Measurements from ENCODE around the gene UBE3D. TPM values are rescaled to one million over a fixed set of nuclear protein-coding genes. Genes with fewer than 3 reads are reported as not detected.
"Not testable (repeated sequence)": the region's sequence is repeated elsewhere in the genome, so short reads cannot be mapped to it uniquely, and the experiment has no call there.

The UBE3D gene
- total and polyA plus RNA-seq, 4 donors: 7.5 to 17.0 (median 12.3) TPM

GRCh38 chr6:82930915-82931314 is 134.7 kb downstream of the UBE3D start:
- H3K27ac ChIP-seq (ENCODE audit: low read depth, low read length); H3K27me3 ChIP-seq (ENCODE audit: control insufficient read depth, insufficient read depth, low read length); DNase-seq (ENCODE audit: low read depth in 4 of 6, low spot score in 6 of 6); H3K4me3 ChIP-seq (ENCODE audit: low read depth, low read length); H3K36me3 ChIP-seq (ENCODE audit: control insufficient read depth, insufficient read depth, low read length); H3K4me1 ChIP-seq (ENCODE audit: control insufficient read depth, insufficient read depth, low read length): not testable (repeated sequence)
- WGBS (ENCODE audit: insufficient coverage): 96% methylated on average over 3 of the region's 3 CpGs
- H3K9me3 ChIP-seq (ENCODE audit: control insufficient read depth, insufficient read depth, low read length): peaks cover 12% of the 10 kb centered on the region

GRCh38 chr6:82924799-82925535 is 140.7 kb downstream of the UBE3D start:
- Histone ChIP-seq H3K27ac (ENCODE audit: low read depth, low read length) (no peak overlapping the region), H3K9me3 (ENCODE audit: control insufficient read depth, insufficient read depth, low read length) (no peaks in the 10 kb centered on the region), H3K36me3 (ENCODE audit: control insufficient read depth, insufficient read depth, low read length) (no peaks in the 10 kb centered on the region), H3K4me1 (ENCODE audit: control insufficient read depth, insufficient read depth, low read length) (no peaks in the 10 kb centered on the region), H3K4me3 (ENCODE audit: low read depth, low read length) (no peak overlapping the region), H3K27me3 (ENCODE audit: control insufficient read depth, insufficient read depth, low read length) (no peaks in the 10 kb centered on the region)
- WGBS (ENCODE audit: insufficient coverage): 78% methylated on average over 3 of the region's 3 CpGs
- DNase-seq (ENCODE audit: low read depth in 4 of 6, low spot score in 6 of 6): no peak

- no peak for DNase-seq (ENCODE audit: low read depth in 4 of 6, low spot score in 6 of 6)
- WGBS (ENCODE audit: insufficient coverage): no CpG with 5 or more reads among the region's 1 CpG
- Histone ChIP-seq H3K4me3 (ENCODE audit: low read depth, low read length) (no peak overlapping the region), H3K27ac (ENCODE audit: low read depth, low read length) (no peak overlapping the region), H3K4me1 (ENCODE audit: control insufficient read depth, insufficient read depth, low read length) (no peaks in the 10 kb centered on the region), H3K27me3 (ENCODE audit: control insufficient read depth, insufficient read depth, low read length) (no peaks in the 10 kb centered on the region), H3K36me3 (ENCODE audit: control insufficient read depth, insufficient read depth, low read length) (no peaks in the 10 kb centered on the region), H3K9me3 (ENCODE audit: control insufficient read depth, insufficient read depth, low read length) (no peaks in the 10 kb centered on the region)
Measured at GRCh38 chr6:82921258-82921657, 144.4 kb downstream of the UBE3D start.

- 18% methylated on average over 2 of the region's 6 CpGs for WGBS (ENCODE audit: insufficient coverage)
- Histone ChIP-seq H3K36me3 (ENCODE audit: control insufficient read depth, insufficient read depth, low read length) (no peaks in the 10 kb centered on the region), H3K27ac (ENCODE audit: low read depth, low read length) (no peak overlapping the region)
Measured at GRCh38 chr6:82917346-82918064, 148.1 kb downstream of the UBE3D start.

GRCh38 chr6:82915666-82916065 is 150.0 kb downstream of the UBE3D start:
- no peaks in the 10 kb centered on the region for H3K36me3 ChIP-seq (ENCODE audit: control insufficient read depth, insufficient read depth, low read length)
- no peak for DNase-seq (ENCODE audit: low read depth in 4 of 6, low spot score in 6 of 6)
- H3K27me3 ChIP-seq (ENCODE audit: control insufficient read depth, insufficient read depth, low read length): no peaks in the 10 kb centered on the region
- no peaks in the 10 kb centered on the region for H3K9me3 ChIP-seq (ENCODE audit: control insufficient read depth, insufficient read depth, low read length)
- no peaks in the 10 kb centered on the region for H3K4me1 ChIP-seq (ENCODE audit: control insufficient read depth, insufficient read depth, low read length)
- no peak overlapping the region for H3K27ac ChIP-seq (ENCODE audit: low read depth, low read length)
- no peak overlapping the region for H3K4me3 ChIP-seq (ENCODE audit: low read depth, low read length)

More at GRCh38 chr6:82917346-82918064, 148.1 kb downstream of the UBE3D start:
- Histone ChIP-seq H3K27me3 (ENCODE audit: control insufficient read depth, insufficient read depth, low read length) (no peaks in the 10 kb centered on the region), H3K4me3 (ENCODE audit: low read depth, low read length) (no peak overlapping the region), H3K4me1 (ENCODE audit: control insufficient read depth, insufficient read depth, low read length) (no peaks in the 10 kb centered on the region), H3K9me3 (ENCODE audit: control insufficient read depth, insufficient read depth, low read length) (no peaks in the 10 kb centered on the region)
- DNase-seq (ENCODE audit: low read depth in 4 of 6, low spot score in 6 of 6): peak in 1 of 6 donors; percentile 20

- H3K36me3 ChIP-seq (ENCODE audit: control insufficient read depth, insufficient read depth, low read length): no peaks in the 10 kb centered on the region
- no CpG with 5 or more reads among the region's 4 CpGs for WGBS (ENCODE audit: insufficient coverage)
- no peak overlapping the region for H3K4me3 ChIP-seq (ENCODE audit: low read depth, low read length)
- no peak overlapping the region for H3K27ac ChIP-seq (ENCODE audit: low read depth, low read length)
- no peaks in the 10 kb centered on the region for H3K9me3 ChIP-seq (ENCODE audit: control insufficient read depth, insufficient read depth, low read length)
- no peaks in the 10 kb centered on the region for H3K27me3 ChIP-seq (ENCODE audit: control insufficient read depth, insufficient read depth, low read length)
- H3K4me1 ChIP-seq (ENCODE audit: control insufficient read depth, insufficient read depth, low read length): peaks cover 2% of the 10 kb centered on the region
- DNase-seq (ENCODE audit: low read depth in 4 of 6, low spot score in 6 of 6): no peak
Measured at GRCh38 chr6:82914511-82914910, 151.1 kb downstream of the UBE3D start.

GRCh38 chr6:82910820-82911219 is 154.8 kb downstream of the UBE3D start:
- H3K27me3 ChIP-seq (ENCODE audit: control insufficient read depth, insufficient read depth, low read length): no peaks in the 10 kb centered on the region
- DNase-seq (ENCODE audit: low read depth in 4 of 6, low spot score in 6 of 6): no peak
- no peak overlapping the region for H3K27ac ChIP-seq (ENCODE audit: low read depth, low read length)
- H3K4me1 ChIP-seq (ENCODE audit: control insufficient read depth, insufficient read depth, low read length): peaks cover 2% of the 10 kb centered on the region
- no peak overlapping the region for H3K4me3 ChIP-seq (ENCODE audit: low read depth, low read length)
- H3K9me3 ChIP-seq (ENCODE audit: control insufficient read depth, insufficient read depth, low read length): no peaks in the 10 kb centered on the region
- no peaks in the 10 kb centered on the region for H3K36me3 ChIP-seq (ENCODE audit: control insufficient read depth, insufficient read depth, low read length)

GRCh38 chr6:82910395-82910794 is 155.2 kb downstream of the UBE3D start:
- H3K36me3 ChIP-seq (ENCODE audit: control insufficient read depth, insufficient read depth, low read length): no peaks in the 10 kb centered on the region
- DNase-seq (ENCODE audit: low read depth in 4 of 6, low spot score in 6 of 6): no peak
- H3K27me3 ChIP-seq (ENCODE audit: control insufficient read depth, insufficient read depth, low read length): no peaks in the 10 kb centered on the region
- H3K4me3 ChIP-seq (ENCODE audit: low read depth, low read length): no peak overlapping the region
- no peak overlapping the region for H3K27ac ChIP-seq (ENCODE audit: low read depth, low read length)
- no peaks in the 10 kb centered on the region for H3K9me3 ChIP-seq (ENCODE audit: control insufficient read depth, insufficient read depth, low read length)
- WGBS (ENCODE audit: insufficient coverage): no CpG with 5 or more reads among the region's 1 CpG
- H3K4me1 ChIP-seq (ENCODE audit: control insufficient read depth, insufficient read depth, low read length): peaks cover 2% of the 10 kb centered on the region

GRCh38 chr6:82909551-82909950 is 156.1 kb downstream of the UBE3D start:
- H3K9me3 ChIP-seq (ENCODE audit: control insufficient read depth, insufficient read depth, low read length): no peaks in the 10 kb centered on the region

GRCh38 chr6:82908661-82909060 is 157.0 kb downstream of the UBE3D start:
- H3K4me3 ChIP-seq (ENCODE audit: low read depth, low read length): no peak overlapping the region
- no peaks in the 10 kb centered on the region for H3K27me3 ChIP-seq (ENCODE audit: control insufficient read depth, insufficient read depth, low read length)
- H3K9me3 ChIP-seq (ENCODE audit: control insufficient read depth, insufficient read depth, low read length): no peaks in the 10 kb centered on the region
- H3K27ac ChIP-seq (ENCODE audit: low read depth, low read length): no peak overlapping the region
- WGBS (ENCODE audit: insufficient coverage): 100% methylated on average over 2 of the region's 2 CpGs
- peaks cover 2% of the 10 kb centered on the region for H3K4me1 ChIP-seq (ENCODE audit: control insufficient read depth, insufficient read depth, low read length)
- H3K36me3 ChIP-seq (ENCODE audit: control insufficient read depth, insufficient read depth, low read length): no peaks in the 10 kb centered on the region
- no peak for DNase-seq (ENCODE audit: low read depth in 4 of 6, low spot score in 6 of 6)

More at GRCh38 chr6:82909551-82909950, 156.1 kb downstream of the UBE3D start:
- Histone ChIP-seq H3K27me3 (ENCODE audit: control insufficient read depth, insufficient read depth, low read length) (no peaks in the 10 kb centered on the region), H3K27ac (ENCODE audit: low read depth, low read length) (no peak overlapping the region), H3K4me3 (ENCODE audit: low read depth, low read length) (no peak overlapping the region), H3K4me1 (ENCODE audit: control insufficient read depth, insufficient read depth, low read length) (peaks cover 2% of the 10 kb centered on the region), H3K36me3 (ENCODE audit: control insufficient read depth, insufficient read depth, low read length) (no peaks in the 10 kb centered on the region)
- DNase-seq (ENCODE audit: low read depth in 4 of 6, low spot score in 6 of 6): peak in 1 of 6 donors; percentile 37
- 85% methylated on average over 2 of the region's 3 CpGs for WGBS (ENCODE audit: insufficient coverage)

Measured in spinal cord (tissue), 10 donors.